Endodermal cell (in vitro differentiated cells): ENCODE measurements around the gene C6orf62. TPM values are rescaled to one million over a fixed set of nuclear protein-coding genes. Genes with fewer than 3 reads are reported as not detected.
"Not testable (repeated sequence)": the region's sequence is repeated elsewhere in the genome, so short reads cannot be mapped to it uniquely, and the experiment has no call there.

Experiments
- DNase-seq: peaks from one replicate; pipeline ENCODE4 v3.0.0-alpha.2; 2017
- H3K27ac ChIP-seq: 2 replicates; pipeline ENCODE4 v1.5.1; 2013; ENCODE audit warnings: mild to moderate bottlenecking, low read depth, low read length, moderate library complexity
- H3K27me3 ChIP-seq: 2 replicates; pipeline ENCODE4 v1.6.1; 2013; ENCODE audit warnings: mild to moderate bottlenecking, low read length, moderate library complexity; ENCODE audit not compliant: insufficient read depth, control insufficient read depth, poor library complexity, severe bottlenecking
- H3K36me3 ChIP-seq: 2 replicates; pipeline ENCODE4 v1.7.0; 2013; ENCODE audit warnings: mild to moderate bottlenecking, low read length, moderate library complexity; ENCODE audit not compliant: control insufficient read depth, insufficient read depth
- H3K4me1 ChIP-seq: one replicate; pipeline ENCODE4 v1.7.0; 2013; ENCODE audit warnings: low read length; ENCODE audit not compliant: control insufficient read depth, insufficient read depth
- H3K4me3 ChIP-seq: 2 replicates; pipeline ENCODE4 v1.5.1; 2013; ENCODE audit warnings: mild to moderate bottlenecking, low read length, moderate library complexity
- H3K9ac ChIP-seq: 2 replicates; pipeline ENCODE4 v1.6.1; 2013; ENCODE audit warnings: mild to moderate bottlenecking, low read length, moderate library complexity; ENCODE audit not compliant: poor library complexity, severe bottlenecking; ENCODE audit errors: extremely low read depth
- H3K9me3 ChIP-seq: 2 replicates; pipeline ENCODE4 v1.6.1; 2013; ENCODE audit warnings: mild to moderate bottlenecking, low read length, moderate library complexity; ENCODE audit not compliant: control insufficient read depth
- H3K27ac Mint-ChIP-seq: 2 replicates; pipeline ENCODE4 v1.8.0; 2020; ENCODE audit warnings: mixed read lengths
- H3K27me3 Mint-ChIP-seq: 2 replicates; pipeline ENCODE4 v1.8.0; 2021; ENCODE audit warnings: mild to moderate bottlenecking, mixed read lengths; ENCODE audit not compliant: insufficient read depth
- H3K36me3 Mint-ChIP-seq: 2 replicates; pipeline ENCODE4 v1.8.0; 2020; ENCODE audit warnings: low read depth, mixed read lengths
- H3K4me1 Mint-ChIP-seq: 2 replicates; pipeline ENCODE4 v1.8.0; 2020; ENCODE audit warnings: mixed read lengths
- H3K4me3 Mint-ChIP-seq: 2 replicates; pipeline ENCODE4 v1.8.0; 2020; ENCODE audit warnings: mild to moderate bottlenecking, moderate library complexity, mixed read lengths
- H3K9me3 Mint-ChIP-seq: 2 replicates; pipeline ENCODE4 v1.8.0; 2020; ENCODE audit warnings: mild to moderate bottlenecking, mixed read lengths
- CTCF ChIP-seq: fragments of 200-600 bp; sonication (generic); conservative IDR thresholded peaks from 2 replicates; pipeline ENCODE4 v1.5.0; 2021; ENCODE audit warnings: antibody characterized with exemption, mild to moderate bottlenecking
- whole genome bisulfite sequencing, 2 experiments: methylation state at CpG; one replicate each; pipeline versions ENCODE4 v1.1.5 to v1.1.7; 2013; ENCODE audit warnings: missing lambda C conversion rate in 2 of 2, mixed read lengths in 1 of 2; ENCODE audit not compliant: insufficient coverage in 1 of 2, insufficient read length in 1 of 2; 5-methylcytosine and 5-hydroxymethylcytosine counted together
- total RNA-seq, 2 donors: library from RNA; stranded (reverse); fragmentation: NEBNext Ultra II Directional in 1 of 2; extraction: Animal tissue kit (Norgen Biotek cat#: 25700) in 1 of 2; gene quantifications; 2 replicates in 1 of 2; 3 replicates in 1 of 2; pipeline ENCODE4 v1.2.1, GENCODE V29; 2021

The C6orf62 gene
- total RNA-seq, 2 donors from 2014 or later: 106 to 120 TPM

GRCh38 chr6:24734166-24734565, 15.2 kb upstream of the C6orf62 start:
- Histone ChIP-seq H3K9ac (no peak overlapping the region), H3K4me1 (no peaks in the 10 kb centered on the region), H3K27ac (no peak overlapping the region), H3K27me3 (no peaks in the 10 kb centered on the region), H3K9me3 (peaks cover 28% of the 10 kb centered on the region), H3K4me3 (no peak overlapping the region), H3K36me3 (no peaks in the 10 kb centered on the region)
- Mint-ChIP-seq H3K9me3 (peaks cover 35% of the 10 kb centered on the region), H3K27ac (no peak overlapping the region), H3K4me1 (no peaks in the 10 kb centered on the region), H3K27me3 (peaks cover 8% of the 10 kb centered on the region), H3K36me3 (peaks cover 9% of the 10 kb centered on the region), H3K4me3 (no peak overlapping the region)
- no peak for DNase-seq
- TF ChIP-seq CTCF: no peak
- WGBS, 2 experiments: 94 to 100% methylated on average over 1 of the region's 1 CpG

- 83 to 87% methylated on average over 6 of the region's 6 CpGs for WGBS, 2 experiments
- peaks cover 28% of the 10 kb centered on the region for H3K9me3 ChIP-seq
- DNase-seq, H3K27ac ChIP-seq, H3K27me3 ChIP-seq, H3K36me3 ChIP-seq, H3K4me1 ChIP-seq, H3K36me3 Mint-ChIP-seq, H3K27ac Mint-ChIP-seq, H3K9ac ChIP-seq, H3K4me1 Mint-ChIP-seq, H3K4me3 Mint-ChIP-seq, H3K27me3 Mint-ChIP-seq: not testable (repeated sequence)
- H3K4me3 ChIP-seq: peak overlapping the region; percentile 27
- peaks cover 35% of the 10 kb centered on the region for H3K9me3 Mint-ChIP-seq
Measured at GRCh38 chr6:24731456-24732134, 12.6 kb upstream of the C6orf62 start.

GRCh38 chr6:24730653-24731052, 11.7 kb upstream of the C6orf62 start:
- not testable (repeated sequence) for H3K4me3 ChIP-seq, H3K9ac ChIP-seq, H3K27ac Mint-ChIP-seq, H3K27ac ChIP-seq, H3K4me1 ChIP-seq, H3K27me3 ChIP-seq, H3K4me1 Mint-ChIP-seq, H3K4me3 Mint-ChIP-seq, H3K27me3 Mint-ChIP-seq, H3K36me3 ChIP-seq, H3K36me3 Mint-ChIP-seq, DNase-seq
- 92 to 97% methylated on average over 3 of the region's 3 CpGs for WGBS, 2 experiments
- H3K9me3 ChIP-seq: peaks cover 28% of the 10 kb centered on the region
- peaks cover 35% of the 10 kb centered on the region for H3K9me3 Mint-ChIP-seq

GRCh38 chr6:24723270-24723669, 4.3 kb upstream of the C6orf62 start:
- peaks cover 15% of the 10 kb centered on the region for H3K4me1 Mint-ChIP-seq
- no peak for TF ChIP-seq CTCF
- no peak overlapping the region for H3K27ac Mint-ChIP-seq
- no peak overlapping the region for H3K4me3 ChIP-seq
- no peaks in the 10 kb centered on the region for H3K27me3 ChIP-seq
- no peak overlapping the region for H3K9ac ChIP-seq
- no peaks in the 10 kb centered on the region for H3K9me3 ChIP-seq
- H3K4me1 ChIP-seq: peaks cover 5% of the 10 kb centered on the region
- 88 to 100% methylated on average over 2 to 3 of the region's 3 CpGs for WGBS, 2 experiments
- H3K9me3 Mint-ChIP-seq: no peaks in the 10 kb centered on the region
- no peaks in the 10 kb centered on the region for H3K27me3 Mint-ChIP-seq
- H3K36me3 Mint-ChIP-seq: peaks cover 6% of the 10 kb centered on the region
- H3K36me3 ChIP-seq: no peaks in the 10 kb centered on the region
- no peak for DNase-seq
- H3K4me3 Mint-ChIP-seq: no peak overlapping the region
- H3K27ac ChIP-seq: no peak overlapping the region
